Endothelial cell of umbilical vein (primary cell): ENCODE data around the gene ERICH6B. TPM values are rescaled to one million over a fixed set of nuclear protein-coding genes. Genes with fewer than 3 reads are reported as not detected.
"Not testable (repeated sequence)": the region's sequence is repeated elsewhere in the genome, so short reads cannot be mapped to it uniquely, and the experiment has no call there.

Experiments used
- BruUV-seq: library from RNA; stranded (reverse); fragments of 400-500 nt; replicated peaks from 2 replicates; lab custom pipeline; 2021; lab: Mats Ljungman, UMichigan
- CTCF ChIA-PET: fragments of 300-600, 350-600 bp; sonication (Branson Sonifier 250); formaldehyde crosslinking; loops from one replicate; lab custom pipeline; 2021; ENCODE audit warnings: antibody characterized with exemption, inconsistent platforms; lab: Charles Lee
- POLR2A ChIA-PET: fragments of 300-600, 350-600 bp; sonication (Branson Sonifier 250); formaldehyde crosslinking; loops from one replicate; lab custom pipeline; 2021; ENCODE audit warnings: antibody characterized with exemption, inconsistent platforms; lab: Charles Lee
- DNase-seq: peaks from one replicate; pipeline ENCODE4 v3.0.0-alpha.2; 2011; ENCODE audit warnings: low read depth, low spot score
- FAIRE-seq: peaks from 2 replicates; lab custom pipeline; 2011; peaks lifted over from hg19 to GRCh38; lab: Jason Lieb, UNC
- H2AFZ ChIP-seq: 2 replicates; pipeline ENCODE4 v1.6.0; 2012; ENCODE audit warnings: low read depth, low read length, control low read depth, inconsistent platforms
- H3K27ac ChIP-seq: 2 replicates; pipeline ENCODE4 v1.5.1; 2011; ENCODE audit warnings: low read depth, mild to moderate bottlenecking, control low read depth, low read length, moderate library complexity; ENCODE audit not compliant: insufficient read depth
- H3K27me3 ChIP-seq, 2 experiments: 2 replicates each; pipeline versions ENCODE4 v1.6.0 to v1.6.1; 2011; ENCODE audit warnings: low read length in 2 of 2, mixed read lengths in 1 of 2; ENCODE audit not compliant: control insufficient read depth in 2 of 2, insufficient read depth in 2 of 2
- H3K36me3 ChIP-seq, 2 experiments: 2 replicates in 1 of 2; 3 replicates in 1 of 2; pipeline ENCODE4 v1.5.1; 2011; ENCODE audit warnings: low read length in 2 of 2, mild to moderate bottlenecking in 1 of 2, moderate library complexity in 1 of 2; ENCODE audit not compliant: control insufficient read depth in 2 of 2, insufficient read depth in 2 of 2; ENCODE audit errors: extremely low read depth in 1 of 2
- H3K4me1 ChIP-seq: 3 replicates; pipeline ENCODE4 v1.5.1; 2011; ENCODE audit warnings: mild to moderate bottlenecking, low read length; ENCODE audit not compliant: control insufficient read depth, insufficient read depth; ENCODE audit errors: extremely low read depth
- H3K4me2 ChIP-seq: 2 replicates; pipeline ENCODE4 v1.6.1; 2011; ENCODE audit warnings: low read length, control low read depth, mixed read lengths; ENCODE audit not compliant: insufficient read depth
- H3K4me3 ChIP-seq, 3 experiments: fragments of 200-600 bp in 1 of 3; sonication (generic), shearing (Covaris generic) in 1 of 3; replicated peaks in 1 of 3; 2 replicates each; pipeline ENCODE4 v1.5.1; 2011 to 2016; ENCODE audit warnings: control low read depth in 3 of 3, low read length in 3 of 3, mild to moderate bottlenecking in 2 of 3, inconsistent platforms in 1 of 3, low read depth in 1 of 3, moderate library complexity in 1 of 3; ENCODE audit not compliant: insufficient read depth in 1 of 3
- H3K79me2 ChIP-seq: 2 replicates; pipeline ENCODE4 v1.6.0; 2012; ENCODE audit warnings: low read length, inconsistent platforms; ENCODE audit not compliant: control insufficient read depth, insufficient read depth
- H3K9ac ChIP-seq: replicated peaks from 2 replicates; pipeline ENCODE3; 2011; ENCODE audit warnings: low read length, control low read depth; ENCODE audit not compliant: insufficient read depth; ENCODE audit errors: extremely low read depth
- H3K9me1 ChIP-seq: replicated peaks from 3 replicates; pipeline ENCODE4 v1.6.0; 2011; ENCODE audit warnings: mild to moderate bottlenecking, low read length; ENCODE audit not compliant: control insufficient read depth, insufficient read depth; ENCODE audit errors: extremely low read depth
- H3K9me3 ChIP-seq: replicated peaks from 2 replicates; pipeline ENCODE4 v1.5.1; 2012; ENCODE audit warnings: low read length, inconsistent platforms; ENCODE audit not compliant: control insufficient read depth, insufficient read depth
- H4K20me1 ChIP-seq: replicated peaks from 2 replicates; pipeline ENCODE3; 2011; ENCODE audit warnings: mild to moderate bottlenecking, low read length; ENCODE audit not compliant: control insufficient read depth, insufficient read depth; ENCODE audit errors: extremely low read depth
- CTCF ChIP-seq, 2 donors: IDR thresholded peaks; 1 replicate in 1 of 2; 2 replicates in 1 of 2; pipeline ENCODE4 v1.5.1; 2011; ENCODE audit warnings: low read length in 2 of 2, mild to moderate bottlenecking in 2 of 2, moderate library complexity in 2 of 2, control low read depth in 1 of 2, inconsistent platforms in 1 of 2, low read depth in 1 of 2; ENCODE audit not compliant: insufficient read depth in 1 of 2; ENCODE audit errors: extremely low read depth in 1 of 2
- EZH2 ChIP-seq: IDR thresholded peaks from 2 replicates; pipeline ENCODE4 v1.6.1; 2012; ENCODE audit warnings: borderline replicate concordance, low read depth, mild to moderate bottlenecking, moderate library complexity, low read length, inconsistent platforms; ENCODE audit not compliant: severe bottlenecking
- FOS ChIP-seq: IDR thresholded peaks from 2 replicates; pipeline ENCODE4 v1.6.1; 2011; ENCODE audit warnings: mild to moderate bottlenecking, low read length, moderate library complexity, borderline replicate concordance; ENCODE audit not compliant: insufficient read depth
- GATA2 ChIP-seq: IDR thresholded peaks from 2 replicates; pipeline ENCODE4 v1.7.0; 2011; ENCODE audit warnings: low read depth, mild to moderate bottlenecking, moderate library complexity, mixed read lengths, low read length; ENCODE audit not compliant: insufficient read length, insufficient read depth
- JUN ChIP-seq: IDR thresholded peaks from 2 replicates; pipeline ENCODE4 v1.6.1; 2011; ENCODE audit warnings: borderline replicate concordance, low read depth; ENCODE audit not compliant: insufficient read length, insufficient read depth
- MAX ChIP-seq: IDR thresholded peaks from 2 replicates; pipeline ENCODE4 v1.6.1; 2011; ENCODE audit not compliant: insufficient read depth, insufficient read length
- MYC ChIP-seq: IDR thresholded peaks from one replicate; pipeline ENCODE4 v1.6.1; 2011; ENCODE audit warnings: mild to moderate bottlenecking, low read depth, low read length
- POLR2A ChIP-seq: IDR thresholded peaks from 2 replicates; pipeline ENCODE4 v1.6.1; 2012; ENCODE audit warnings: low read depth, mild to moderate bottlenecking, control low read depth, low read length
- POLR2AphosphoS5 ChIP-seq: IDR thresholded peaks from 2 replicates; pipeline ENCODE4 v1.6.1; 2012; ENCODE audit warnings: low read depth, mild to moderate bottlenecking, control low read depth, low read length, moderate library complexity; ENCODE audit not compliant: insufficient read depth
- dilution Hi-C: fragments of 300-500 bp; cut with MboI; formaldehyde crosslinking; loops from one replicate; pipeline ENCODE4 v1.15.0; 2019; ENCODE audit warnings: low sequenced_read_pairs; ENCODE audit not compliant: extremely low pct_ligation_motif_present
- intact Hi-C: fragments of 100-400 bp; cut with micrococcal nuclease; formaldehyde crosslinking; loops from one replicate; pipeline ENCODE4 v1.10.0; 2022
- polyA plus RNA-seq, 4 experiments: library from polyadenylated mRNA; depleted of rRNA in 3 of 4; stranded (reverse) in 3 of 4; unstranded in 1 of 4; fragments of >200 nt; gene quantifications; 2 replicates each; pipeline versions ENCODE4 v1.2.1 to v1.2.3, GENCODE V29; 2011 to 2012; ENCODE audit warnings: missing spikeins in 1 of 4
- total RNA-seq: library from RNA; stranded (reverse); gene quantifications from 2 replicates; pipeline ENCODE4 v1.2.3, GENCODE V29; 2021

ERICH6B gene
- total and polyA plus RNA-seq, 2 donors (not counting 3 experiments of a cell fraction or from before 2014, with no cell fraction given) = not detected

- no peak overlapping the region for H3K27ac ChIP-seq
- ChIA-PET POLR2A (no interaction called here), CTCF (no interaction called here)
- H3K4me3 ChIP-seq = no peak overlapping the region
- no peaks in the 10 kb centered on the region for H4K20me1 ChIP-seq
- TF ChIP-seq FOS (no peak), MYC (no peak), GATA2 (no peak), POLR2AphosphoS5 (no peak), EZH2 (no peak), CTCF (IDR thresholded peaks at IDR 0.05; ENCODE audit: extremely low read depth in 1 of 2, insufficient read depth in 1 of 2, low read depth in 1 of 2, low read length in 2 of 2) (no peak), MAX (no peak), POLR2A (no peak), JUN (no peak)
- no peak for FAIRE-seq
- no peak overlapping the region for H3K4me2 ChIP-seq
- H3K27me3 ChIP-seq = no peaks in the 10 kb centered on the region
- no peaks in the 10 kb centered on the region for H3K36me3 ChIP-seq
- intact Hi-C loops (no loop called here), dilution Hi-C loops (no loop called here)
- no peak overlapping the region for H3K9ac ChIP-seq
- no peaks in the 10 kb centered on the region for H3K79me2 ChIP-seq
- H3K9me1 ChIP-seq = no peaks in the 10 kb centered on the region
- no peaks in the 10 kb centered on the region for H3K4me1 ChIP-seq
- H2AFZ ChIP-seq = no peak overlapping the region
- no peak for DNase-seq
- BruUV-seq = no TSS peak
- H3K9me3 ChIP-seq = no peaks in the 10 kb centered on the region
Measured at GRCh38 chr13:45654633-45655349, 39.3 kb upstream of the ERICH6B start.

GRCh38 chr13:45645263-45645662, 29.7 kb upstream of the ERICH6B start:
- BruUV-seq, intact Hi-C loops, POLR2A ChIA-PET: not testable (repeated sequence)

GRCh38 chr13:45642159-45642558, 26.6 kb upstream of the ERICH6B start:
- BruUV-seq, H4K20me1 ChIP-seq, H3K4me3 ChIP-seq, DNase-seq, H3K9me1 ChIP-seq, H3K4me2 ChIP-seq, H2AFZ ChIP-seq, H3K36me3 ChIP-seq, dilution Hi-C loops, H3K4me1 ChIP-seq, H3K9me3 ChIP-seq, H3K27me3 ChIP-seq, FAIRE-seq, POLR2A ChIA-PET, H3K9ac ChIP-seq, intact Hi-C loops, H3K27ac ChIP-seq, CTCF ChIA-PET, H3K79me2 ChIP-seq: not testable (repeated sequence)

More at GRCh38 chr13:45645263-45645662, 29.7 kb upstream of the ERICH6B start:
- H2AFZ ChIP-seq, H3K9ac ChIP-seq, H3K79me2 ChIP-seq, H3K9me1 ChIP-seq, CTCF ChIA-PET, H4K20me1 ChIP-seq, H3K4me2 ChIP-seq, DNase-seq, H3K27ac ChIP-seq, H3K4me1 ChIP-seq, FAIRE-seq, H3K9me3 ChIP-seq, H3K36me3 ChIP-seq, H3K27me3 ChIP-seq, dilution Hi-C loops, H3K4me3 ChIP-seq: not testable (repeated sequence)
